SK-N-SH (cell line): ENCODE measurements around the gene DNAJB6.

ENCODE experiments used
- GABPA ChIP-seq: IDR thresholded peaks from 2 replicates; pipeline ENCODE4 v1.4.0; 2012; ENCODE audit warnings: low read depth, mild to moderate bottlenecking
- POLR2AphosphoS5 ChIP-seq: IDR thresholded peaks from 2 replicates; pipeline ENCODE4 v1.6.1; 2012; ENCODE audit warnings: low read depth, low read length
- TF ChIP-seq, protein P1 (sequence below): fragments of 200-600 bp; sonication (generic); IDR thresholded peaks from 2 replicates; pipeline ENCODE4 v1.6.1; 2017; ENCODE audit warnings: antibody characterized with exemption, mild to moderate bottlenecking, moderate library complexity
- TF ChIP-seq, protein P2 (sequence below): IDR thresholded peaks from 2 replicates; pipeline ENCODE4 v1.4.0; 2012; ENCODE audit warnings: low read depth, borderline replicate concordance
- TF ChIP-seq, protein P3 (sequence below): IDR thresholded peaks from 2 replicates; pipeline ENCODE4 v1.4.0; 2012; ENCODE audit warnings: low read depth, borderline replicate concordance

DNA sequence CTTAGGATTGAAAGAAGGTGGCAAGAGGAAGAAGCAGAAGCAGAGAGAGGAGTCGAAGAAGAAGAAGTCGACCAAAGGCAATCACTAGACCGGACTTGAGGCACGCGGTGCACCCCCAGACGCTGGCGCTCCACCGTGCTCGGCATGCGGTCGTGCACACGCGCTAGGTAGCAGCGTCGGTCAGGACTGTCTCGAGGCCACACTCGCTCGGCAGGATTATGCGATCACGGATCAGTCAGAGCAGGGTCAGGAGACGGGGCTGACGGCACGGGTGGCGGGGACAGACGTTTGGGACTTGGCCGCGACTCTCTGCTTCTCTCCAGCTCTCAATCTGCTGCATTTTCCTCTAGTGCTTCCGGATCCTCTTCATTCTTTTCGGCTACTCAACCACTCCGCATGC, 79.2 kb downstream of the DNAJB6 start:
- TF ChIP-seq POLR2AphosphoS5 = no peak
- TF ChIP-seq, protein P1, sequence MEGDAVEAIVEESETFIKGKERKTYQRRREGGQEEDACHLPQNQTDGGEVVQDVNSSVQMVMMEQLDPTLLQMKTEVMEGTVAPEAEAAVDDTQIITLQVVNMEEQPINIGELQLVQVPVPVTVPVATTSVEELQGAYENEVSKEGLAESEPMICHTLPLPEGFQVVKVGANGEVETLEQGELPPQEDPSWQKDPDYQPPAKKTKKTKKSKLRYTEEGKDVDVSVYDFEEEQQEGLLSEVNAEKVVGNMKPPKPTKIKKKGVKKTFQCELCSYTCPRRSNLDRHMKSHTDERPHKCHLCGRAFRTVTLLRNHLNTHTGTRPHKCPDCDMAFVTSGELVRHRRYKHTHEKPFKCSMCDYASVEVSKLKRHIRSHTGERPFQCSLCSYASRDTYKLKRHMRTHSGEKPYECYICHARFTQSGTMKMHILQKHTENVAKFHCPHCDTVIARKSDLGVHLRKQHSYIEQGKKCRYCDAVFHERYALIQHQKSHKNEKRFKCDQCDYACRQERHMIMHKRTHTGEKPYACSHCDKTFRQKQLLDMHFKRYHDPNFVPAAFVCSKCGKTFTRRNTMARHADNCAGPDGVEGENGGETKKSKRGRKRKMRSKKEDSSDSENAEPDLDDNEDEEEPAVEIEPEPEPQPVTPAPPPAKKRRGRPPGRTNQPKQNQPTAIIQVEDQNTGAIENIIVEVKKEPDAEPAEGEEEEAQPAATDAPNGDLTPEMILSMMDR = no peak
- TF ChIP-seq, protein P2, sequence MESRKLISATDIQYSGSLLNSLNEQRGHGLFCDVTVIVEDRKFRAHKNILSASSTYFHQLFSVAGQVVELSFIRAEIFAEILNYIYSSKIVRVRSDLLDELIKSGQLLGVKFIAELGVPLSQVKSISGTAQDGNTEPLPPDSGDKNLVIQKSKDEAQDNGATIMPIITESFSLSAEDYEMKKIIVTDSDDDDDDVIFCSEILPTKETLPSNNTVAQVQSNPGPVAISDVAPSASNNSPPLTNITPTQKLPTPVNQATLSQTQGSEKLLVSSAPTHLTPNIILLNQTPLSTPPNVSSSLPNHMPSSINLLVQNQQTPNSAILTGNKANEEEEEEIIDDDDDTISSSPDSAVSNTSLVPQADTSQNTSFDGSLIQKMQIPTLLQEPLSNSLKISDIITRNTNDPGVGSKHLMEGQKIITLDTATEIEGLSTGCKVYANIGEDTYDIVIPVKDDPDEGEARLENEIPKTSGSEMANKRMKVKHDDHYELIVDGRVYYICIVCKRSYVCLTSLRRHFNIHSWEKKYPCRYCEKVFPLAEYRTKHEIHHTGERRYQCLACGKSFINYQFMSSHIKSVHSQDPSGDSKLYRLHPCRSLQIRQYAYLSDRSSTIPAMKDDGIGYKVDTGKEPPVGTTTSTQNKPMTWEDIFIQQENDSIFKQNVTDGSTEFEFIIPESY = no peak
- TF ChIP-seq, protein P3, sequence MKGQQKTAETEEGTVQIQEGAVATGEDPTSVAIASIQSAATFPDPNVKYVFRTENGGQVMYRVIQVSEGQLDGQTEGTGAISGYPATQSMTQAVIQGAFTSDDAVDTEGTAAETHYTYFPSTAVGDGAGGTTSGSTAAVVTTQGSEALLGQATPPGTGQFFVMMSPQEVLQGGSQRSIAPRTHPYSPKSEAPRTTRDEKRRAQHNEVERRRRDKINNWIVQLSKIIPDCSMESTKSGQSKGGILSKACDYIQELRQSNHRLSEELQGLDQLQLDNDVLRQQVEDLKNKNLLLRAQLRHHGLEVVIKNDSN = no peak
- no peak for TF ChIP-seq GABPA
